HepG2 (cell line): ENCODE data around the gene EYA2. TPM values are rescaled to one million over a fixed set of nuclear protein-coding genes. Genes with fewer than 3 reads are reported as not detected.

Source experiments
- ATAC-seq: fragments of 200-7000 bp; cut with Tn5 transposase; 3 replicates; pipeline ENCODE4 v1.9.1; 2020; ENCODE audit warnings: mild to moderate bottlenecking, moderate library complexity
- BruUV-seq: library from RNA; stranded (reverse); fragments of 400-500 nt; replicated peaks from 2 replicates; lab custom pipeline; 2021; lab: Mats Ljungman, UMichigan
- CTCF ChIA-PET: fragments of 300-600 bp; formaldehyde crosslinking; extraction: SDS; loops from one replicate; lab custom pipeline; 2021; ENCODE audit warnings: low total read pairs, inconsistent platforms, low intra/inter-chr PET ratio; lab: Yijun Ruan, JAX
- POLR2A ChIA-PET: fragments of 350-600 bp; sonication (Branson Sonifier 250); formaldehyde crosslinking; loops from one replicate; lab custom pipeline; 2020; ENCODE audit warnings: antibody characterized with exemption, inconsistent platforms; lab: Yijun Ruan, JAX
- DNase-seq: peaks from one replicate; pipeline ENCODE4 v3.0.0-alpha.2; 2015; ENCODE audit warnings: low spot score
- FAIRE-seq: peaks from 3 replicates; lab custom pipeline; 2011; peaks lifted over from hg19 to GRCh38; lab: Jason Lieb, UNC
- H2AFZ ChIP-seq: one replicate; pipeline ENCODE4 v1.6.1; 2011; ENCODE audit warnings: low read length, inconsistent platforms
- H3K27ac ChIP-seq: fragments of 300-600 bp; 3 replicates; pipeline ENCODE4 v1.8.0; 2011; ENCODE audit warnings: mixed run types, mild to moderate bottlenecking, mixed read lengths, low read length, inconsistent platforms; ENCODE audit not compliant: insufficient read depth; ENCODE audit errors: extremely low read length
- H3K27me3 ChIP-seq, 2 experiments: fragments of 200-600 bp in 1 of 2; 2 replicates in 1 of 2; 3 replicates in 1 of 2; pipeline versions ENCODE4 v1.6.0 to v1.8.0; 2011; ENCODE audit warnings: low read length in 2 of 2, mild to moderate bottlenecking in 2 of 2, moderate library complexity in 2 of 2, inconsistent platforms in 1 of 2; ENCODE audit not compliant: insufficient read depth in 2 of 2, control insufficient read depth in 1 of 2
- H3K36me3 ChIP-seq, 2 experiments: fragments of 200-600 bp in 1 of 2; replicated peaks in 1 of 2; 2 replicates in 1 of 2; 3 replicates in 1 of 2; pipeline versions ENCODE4 v1.5.1 to v1.8.0; 2011; ENCODE audit warnings: low read length in 2 of 2, inconsistent platforms in 1 of 2; ENCODE audit not compliant: insufficient read depth in 2 of 2, control insufficient read depth in 1 of 2
- H3K4me1 ChIP-seq: 2 replicates; pipeline ENCODE4 v1.5.1; 2012; ENCODE audit warnings: low read length, inconsistent platforms; ENCODE audit not compliant: insufficient read depth
- H3K4me2 ChIP-seq: 2 replicates; pipeline ENCODE4 v1.6.0; 2011; ENCODE audit warnings: low read depth, low read length, inconsistent platforms
- H3K4me3 ChIP-seq, 3 experiments: fragments of 200-600 bp in 1 of 3; sonication (generic), shearing (Covaris generic) in 1 of 3; replicated peaks in 1 of 3; 2 replicates each; pipeline ENCODE4 v1.5.1; 2011 to 2016; ENCODE audit warnings: low read length in 3 of 3, inconsistent platforms in 2 of 3, low read depth in 2 of 3, mild to moderate bottlenecking in 2 of 3, control low read depth in 1 of 3, mixed read lengths in 1 of 3; ENCODE audit not compliant: insufficient read depth in 1 of 3
- H3K79me2 ChIP-seq: one replicate; pipeline ENCODE4 v1.6.1; 2011; ENCODE audit warnings: low read length, inconsistent platforms; ENCODE audit not compliant: insufficient read depth
- H3K9ac ChIP-seq: 2 replicates; pipeline ENCODE4 v1.6.0; 2011; ENCODE audit warnings: mild to moderate bottlenecking, low read depth, low read length, inconsistent platforms; ENCODE audit not compliant: insufficient read depth
- H3K9me3 ChIP-seq: 2 replicates; pipeline ENCODE4 v1.5.1; 2012; ENCODE audit warnings: mild to moderate bottlenecking, low read length
- H4K20me1 ChIP-seq: 2 replicates; pipeline ENCODE4 v1.6.0; 2011; ENCODE audit warnings: inconsistent platforms, mild to moderate bottlenecking, low read length, moderate library complexity; ENCODE audit not compliant: insufficient read depth
- ARHGAP35 ChIP-seq: sonication (generic); formaldehyde crosslinking; IDR thresholded peaks from 2 replicates; pipeline ENCODE4 v1.9.0; 2022; ENCODE audit warnings: mild to moderate bottlenecking, inconsistent platforms, moderate library complexity, missing genetic modification reagents, borderline replicate concordance
- ATM ChIP-seq: fragments of 450-650 bp; IDR thresholded peaks from 2 replicates; pipeline ENCODE4 v1.7.1; 2017; ENCODE audit warnings: mild to moderate bottlenecking, borderline replicate concordance
- FOXA3 ChIP-seq: IDR thresholded peaks from 2 replicates; pipeline ENCODE4 v1.6.1; 2016; ENCODE audit warnings: missing genetic modification reagents, missing compliant biosample characterization
- HNF4G ChIP-seq, 2 experiments: sonication (generic) in 1 of 2; formaldehyde crosslinking in 1 of 2; IDR thresholded peaks; 2 replicates each; pipeline versions ENCODE4 v1.4.0 to v1.6.1; 2011 to 2020; ENCODE audit warnings: borderline replicate concordance in 2 of 2, low read depth in 2 of 2, mild to moderate bottlenecking in 2 of 2, low read length in 1 of 2, missing genetic modification reagents in 1 of 2, moderate library complexity in 1 of 2
- KMT2A ChIP-seq: sonication (generic); formaldehyde crosslinking; IDR thresholded peaks from 2 replicates; pipeline ENCODE4 v1.4.0; 2020; ENCODE audit warnings: missing genetic modification reagents
- MBNL3 ChIP-seq: fragments of 250-450 bp; sonication (Bioruptor Pico); conservative IDR thresholded peaks from 2 replicates; pipeline ENCODE4 v1.8.0; 2022; ENCODE audit warnings: mild to moderate bottlenecking, inconsistent platforms
- NRL ChIP-seq: sonication (generic); formaldehyde crosslinking; IDR thresholded peaks from 2 replicates; pipeline ENCODE4 v1.5.0; 2020; ENCODE audit warnings: missing genetic modification reagents, mild to moderate bottlenecking, moderate library complexity, borderline replicate concordance
- ZNF432 ChIP-seq: sonication (generic); formaldehyde crosslinking; IDR thresholded peaks from 2 replicates; pipeline ENCODE4 v1.5.0; 2020; ENCODE audit warnings: missing genetic modification reagents, mild to moderate bottlenecking, borderline replicate concordance
- ZNF607 ChIP-seq: sonication (generic); formaldehyde crosslinking; IDR thresholded peaks from 2 replicates; pipeline ENCODE4 v1.5.1; 2020; ENCODE audit warnings: missing genetic modification reagents, mild to moderate bottlenecking, borderline replicate concordance
- ZNF883 ChIP-seq: sonication (generic); formaldehyde crosslinking; IDR thresholded peaks from 2 replicates; pipeline ENCODE4 v1.5.1; 2020; ENCODE audit warnings: mild to moderate bottlenecking, missing genetic modification reagents; ENCODE audit errors: not compliant biosample characterization
- ZZZ3 ChIP-seq: sonication (generic); formaldehyde crosslinking; IDR thresholded peaks from 2 replicates; pipeline ENCODE4 v1.4.0; 2020; ENCODE audit warnings: missing genetic modification reagents, mild to moderate bottlenecking, borderline replicate concordance
- WGBS: methylation state at CpG from one replicate; pipeline ENCODE4 v1.1.6; 2017; ENCODE audit warnings: low lambda C conversion rate; 5-methylcytosine and 5-hydroxymethylcytosine counted together
- in situ Hi-C: cut with HindIII; loops from 2 replicates; pipeline ENCODE4 v1.10.0; 2017; ENCODE audit warnings: low pct_unique_long_range_greater_than_20kb; ENCODE audit not compliant: extremely low pct_ligation_motif_present
- intact Hi-C: fragments of 100-400 bp; cut with micrococcal nuclease; formaldehyde crosslinking; loops from one replicate; pipeline ENCODE4 v1.10.0; 2022; ENCODE audit not compliant: unreplicated experiment
- polyA plus RNA-seq, 8 experiments: library from polyadenylated mRNA; depleted of rRNA in 3 of 8; stranded (reverse) in 7 of 8; unstranded in 1 of 8; fragments of >200 nt; fragmentation: Illumina TruSeq in 4 of 8; extraction: Trizol in 4 of 8; gene quantifications; 2 replicates each; pipeline versions ENCODE4 v1.2.1 to v1.2.3, GENCODE V29; 2011 to 2016; ENCODE audit warnings: low read depth in 4 of 8, missing spikeins in 1 of 8, mixed read lengths in 1 of 8; ENCODE audit not compliant: insufficient read depth in 1 of 8
- total RNA-seq, 5 experiments: library from RNA; depleted of rRNA; stranded (reverse); fragments of >200 nt; fragmentation: Illumina TruSeq; extraction: Trizol; gene quantifications; 2 replicates each; pipeline ENCODE4 v1.2.3, GENCODE V29; 2016; ENCODE audit warnings: low read depth in 1 of 5
- TF ChIP-seq, protein P1 (sequence below): sonication (generic); formaldehyde crosslinking; IDR thresholded peaks from 2 replicates; pipeline ENCODE4 v1.8.1; 2023; ENCODE audit warnings: mild to moderate bottlenecking, missing genetic modification reagents, borderline replicate concordance
- TF ChIP-seq, protein P2 (sequence below): sonication (generic); formaldehyde crosslinking; conservative IDR thresholded peaks from 2 replicates; pipeline ENCODE4 v1.4.0; 2020; ENCODE audit warnings: missing genetic modification reagents
- TF ChIP-seq, protein P3 (sequence below): sonication (generic); formaldehyde crosslinking; IDR thresholded peaks from 2 replicates; pipeline ENCODE4 v1.8.0; 2022; ENCODE audit warnings: mild to moderate bottlenecking, missing genetic modification reagents, borderline replicate concordance
- TF ChIP-seq, protein P4 (sequence below): sonication (generic); formaldehyde crosslinking; IDR thresholded peaks from 2 replicates; pipeline ENCODE4 v1.5.1; 2020; ENCODE audit warnings: missing genetic modification reagents, mild to moderate bottlenecking, borderline replicate concordance
- TF ChIP-seq, protein P5 (sequence below): sonication (generic); formaldehyde crosslinking; IDR thresholded peaks from 2 replicates; pipeline ENCODE4 v1.5.0; 2020; ENCODE audit warnings: missing genetic modification reagents

The EYA2 gene
- total and polyA plus RNA-seq, 2 of the 13 experiments (the other 11 are each of a cell fraction or from before 2014, with no cell fraction given): not detected

DNA sequence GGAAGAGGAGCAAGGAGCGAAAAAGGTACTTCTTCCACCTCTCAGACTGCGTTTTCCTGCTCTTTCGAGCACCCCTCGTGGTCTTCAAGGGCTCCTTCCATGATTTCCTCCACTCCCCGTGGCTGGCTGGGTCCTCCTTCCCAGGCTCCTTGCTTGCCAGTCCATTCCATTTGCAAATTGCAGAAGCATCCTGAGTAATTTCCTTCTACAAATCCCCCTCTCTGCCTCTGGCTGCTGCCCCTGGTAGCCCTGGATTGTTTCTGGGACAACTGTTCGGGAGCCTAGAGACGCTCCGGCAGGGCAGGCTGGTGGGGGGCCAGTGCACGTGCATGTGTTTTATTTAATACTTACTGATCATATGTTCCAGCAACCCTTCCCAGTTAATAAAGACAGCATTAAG, 288.7 kb downstream of the EYA2 start:
- Histone ChIP-seq H3K36me3 (no peaks in the 10 kb centered on the region), H4K20me1 (no peaks in the 10 kb centered on the region), H3K79me2 (no peaks in the 10 kb centered on the region), H3K27ac (no peak overlapping the region), H3K4me2 (no peak overlapping the region), H3K4me3 (no peak overlapping the region), H3K4me1 (peaks cover 8% of the 10 kb centered on the region), H3K9ac (no peak overlapping the region), H3K9me3 (no peaks in the 10 kb centered on the region), H2AFZ (no peak overlapping the region), H3K27me3 (peaks cover 3 to 25% of the 10 kb centered on the region in 2 experiments; a peak in 4 of 5 replicates)
- in situ Hi-C loops (no loop called here), intact Hi-C loops (no loop called here)
- POLR2A ChIA-PET: no interaction called here
- FAIRE-seq (no peak), ATAC-seq (no peak), DNase-seq (no peak)
- CTCF ChIA-PET: no interaction called here
- BruUV-seq: no TSS peak
- WGBS: 42% methylated on average over 9 of the region's 9 CpGs
- TF ChIP-seq ATM (no peak), KMT2A (CRISPR knock-in tag) (no peak), ZNF607 (no peak), ARHGAP35 (no peak), MBNL3 (CRISPR knock-in tag) (no peak), ZNF883 (CRISPR knock-in tag) (no peak), FOXA3 (no peak), ZNF432 (no peak), NRL (CRISPR knock-in tag) (no peak), ZZZ3 (CRISPR knock-in tag) (no peak), HNF4G (IDR thresholded peaks at IDR 0.05; ENCODE audit: borderline replicate concordance, low read depth, low read length) (no peak), HNF4G (CRISPR knock-in tag; IDR thresholded peaks at IDR 0.05; ENCODE audit: borderline replicate concordance, low read depth) (no peak)
- TF ChIP-seq, protein P1, sequence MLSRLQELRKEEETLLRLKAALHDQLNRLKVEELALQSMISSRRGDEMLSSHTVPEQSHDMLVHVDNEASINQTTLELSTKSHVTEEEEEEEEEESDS (CRISPR knock-in tag): no peak
- TF ChIP-seq, protein P2, sequence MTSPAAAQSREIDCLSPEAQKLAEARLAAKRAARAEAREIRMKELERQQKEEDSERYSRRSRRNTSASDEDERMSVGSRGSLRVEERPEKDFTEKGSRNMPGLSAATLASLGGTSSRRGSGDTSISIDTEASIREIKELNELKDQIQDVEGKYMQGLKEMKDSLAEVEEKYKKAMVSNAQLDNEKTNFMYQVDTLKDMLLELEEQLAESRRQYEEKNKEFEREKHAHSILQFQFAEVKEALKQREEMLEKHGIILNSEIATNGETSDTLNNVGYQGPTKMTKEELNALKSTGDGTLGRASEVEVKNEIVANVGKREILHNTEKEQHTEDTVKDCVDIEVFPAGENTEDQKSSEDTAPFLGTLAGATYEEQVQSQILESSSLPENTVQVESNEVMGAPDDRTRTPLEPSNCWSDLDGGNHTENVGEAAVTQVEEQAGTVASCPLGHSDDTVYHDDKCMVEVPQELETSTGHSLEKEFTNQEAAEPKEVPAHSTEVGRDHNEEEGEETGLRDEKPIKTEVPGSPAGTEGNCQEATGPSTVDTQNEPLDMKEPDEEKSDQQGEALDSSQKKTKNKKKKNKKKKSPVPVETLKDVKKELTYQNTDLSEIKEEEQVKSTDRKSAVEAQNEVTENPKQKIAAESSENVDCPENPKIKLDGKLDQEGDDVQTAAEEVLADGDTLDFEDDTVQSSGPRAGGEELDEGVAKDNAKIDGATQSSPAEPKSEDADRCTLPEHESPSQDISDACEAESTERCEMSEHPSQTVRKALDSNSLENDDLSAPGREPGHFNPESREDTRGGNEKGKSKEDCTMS (CRISPR knock-in tag): no peak
- TF ChIP-seq, protein P3, sequence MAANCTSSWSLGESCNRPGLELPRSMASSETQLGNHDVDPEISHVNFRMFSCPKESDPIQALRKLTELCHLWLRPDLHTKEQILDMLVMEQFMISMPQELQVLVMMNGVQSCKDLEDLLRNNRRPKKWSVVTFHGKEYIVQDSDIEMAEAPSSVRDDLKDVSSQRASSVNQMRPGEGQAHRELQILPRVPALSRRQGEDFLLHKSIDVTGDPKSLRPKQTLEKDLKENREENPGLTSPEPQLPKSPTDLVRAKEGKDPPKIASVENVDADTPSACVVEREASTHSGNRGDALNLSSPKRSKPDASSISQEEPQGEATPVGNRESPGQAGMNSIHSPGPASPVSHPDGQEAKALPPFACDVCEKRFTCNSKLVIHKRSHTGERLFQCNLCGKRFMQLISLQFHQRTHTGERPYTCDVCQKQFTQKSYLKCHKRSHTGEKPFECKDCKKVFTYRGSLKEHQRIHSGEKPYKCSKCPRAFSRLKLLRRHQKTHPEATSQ (CRISPR knock-in tag): no peak
- TF ChIP-seq, protein P4, sequence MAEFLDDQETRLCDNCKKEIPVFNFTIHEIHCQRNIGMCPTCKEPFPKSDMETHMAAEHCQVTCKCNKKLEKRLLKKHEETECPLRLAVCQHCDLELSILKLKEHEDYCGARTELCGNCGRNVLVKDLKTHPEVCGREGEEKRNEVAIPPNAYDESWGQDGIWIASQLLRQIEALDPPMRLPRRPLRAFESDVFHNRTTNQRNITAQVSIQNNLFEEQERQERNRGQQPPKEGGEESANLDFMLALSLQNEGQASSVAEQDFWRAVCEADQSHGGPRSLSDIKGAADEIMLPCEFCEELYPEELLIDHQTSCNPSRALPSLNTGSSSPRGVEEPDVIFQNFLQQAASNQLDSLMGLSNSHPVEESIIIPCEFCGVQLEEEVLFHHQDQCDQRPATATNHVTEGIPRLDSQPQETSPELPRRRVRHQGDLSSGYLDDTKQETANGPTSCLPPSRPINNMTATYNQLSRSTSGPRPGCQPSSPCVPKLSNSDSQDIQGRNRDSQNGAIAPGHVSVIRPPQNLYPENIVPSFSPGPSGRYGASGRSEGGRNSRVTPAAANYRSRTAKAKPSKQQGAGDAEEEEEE (CRISPR knock-in tag): no peak
- TF ChIP-seq, protein P5, sequence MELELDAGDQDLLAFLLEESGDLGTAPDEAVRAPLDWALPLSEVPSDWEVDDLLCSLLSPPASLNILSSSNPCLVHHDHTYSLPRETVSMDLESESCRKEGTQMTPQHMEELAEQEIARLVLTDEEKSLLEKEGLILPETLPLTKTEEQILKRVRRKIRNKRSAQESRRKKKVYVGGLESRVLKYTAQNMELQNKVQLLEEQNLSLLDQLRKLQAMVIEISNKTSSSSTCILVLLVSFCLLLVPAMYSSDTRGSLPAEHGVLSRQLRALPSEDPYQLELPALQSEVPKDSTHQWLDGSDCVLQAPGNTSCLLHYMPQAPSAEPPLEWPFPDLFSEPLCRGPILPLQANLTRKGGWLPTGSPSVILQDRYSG (CRISPR knock-in tag): no peak
